Measurements from ENCODE around the gene RAB20.

RAB20 gene

DNA sequence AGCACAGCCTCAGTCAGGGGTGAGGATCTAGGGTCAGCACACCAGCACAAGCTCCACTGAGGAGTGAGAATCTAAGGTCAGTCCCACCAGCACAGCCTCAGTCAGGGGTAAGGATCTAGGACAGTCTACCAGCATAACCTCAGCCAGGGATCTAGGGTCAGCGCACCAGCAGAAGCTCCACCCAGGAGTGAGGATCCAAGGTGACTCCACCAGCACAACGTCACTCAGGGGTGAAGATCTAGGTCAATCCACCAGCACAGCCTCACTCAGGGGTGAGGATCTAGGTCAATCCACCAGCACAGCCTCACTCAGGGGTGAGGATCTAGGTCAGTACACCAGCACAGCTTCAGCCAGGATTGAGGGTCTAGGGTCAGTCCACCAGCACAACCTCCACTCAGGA lies 64.5 kb downstream of the RAB20 start:
- no peak overlapping the region for H3K4me3 ChIP-seq
- TF ChIP-seq, protein P1, sequence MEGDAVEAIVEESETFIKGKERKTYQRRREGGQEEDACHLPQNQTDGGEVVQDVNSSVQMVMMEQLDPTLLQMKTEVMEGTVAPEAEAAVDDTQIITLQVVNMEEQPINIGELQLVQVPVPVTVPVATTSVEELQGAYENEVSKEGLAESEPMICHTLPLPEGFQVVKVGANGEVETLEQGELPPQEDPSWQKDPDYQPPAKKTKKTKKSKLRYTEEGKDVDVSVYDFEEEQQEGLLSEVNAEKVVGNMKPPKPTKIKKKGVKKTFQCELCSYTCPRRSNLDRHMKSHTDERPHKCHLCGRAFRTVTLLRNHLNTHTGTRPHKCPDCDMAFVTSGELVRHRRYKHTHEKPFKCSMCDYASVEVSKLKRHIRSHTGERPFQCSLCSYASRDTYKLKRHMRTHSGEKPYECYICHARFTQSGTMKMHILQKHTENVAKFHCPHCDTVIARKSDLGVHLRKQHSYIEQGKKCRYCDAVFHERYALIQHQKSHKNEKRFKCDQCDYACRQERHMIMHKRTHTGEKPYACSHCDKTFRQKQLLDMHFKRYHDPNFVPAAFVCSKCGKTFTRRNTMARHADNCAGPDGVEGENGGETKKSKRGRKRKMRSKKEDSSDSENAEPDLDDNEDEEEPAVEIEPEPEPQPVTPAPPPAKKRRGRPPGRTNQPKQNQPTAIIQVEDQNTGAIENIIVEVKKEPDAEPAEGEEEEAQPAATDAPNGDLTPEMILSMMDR (IDR thresholded peaks at IDR 0.05), result no peak
- peak overlapping the region; percentile 17 to 32 for H3K27ac ChIP-seq
- intact Hi-C loops (cut with DNase I; ENCODE audit: low total_unique reads), result no loop called here
- no peaks in the 10 kb centered on the region for H3K9me3 ChIP-seq
- H3K36me3 ChIP-seq, result peaks cover 83 to 99% (median 93%) of the 10 kb centered on the region in 3 donors
- peaks cover 0 to 18% (median 6%) of the 10 kb centered on the region in 4 donors for H3K4me1 ChIP-seq
- DNase-seq, result no peak
- no peaks in the 10 kb centered on the region for H3K27me3 ChIP-seq

DNA sequence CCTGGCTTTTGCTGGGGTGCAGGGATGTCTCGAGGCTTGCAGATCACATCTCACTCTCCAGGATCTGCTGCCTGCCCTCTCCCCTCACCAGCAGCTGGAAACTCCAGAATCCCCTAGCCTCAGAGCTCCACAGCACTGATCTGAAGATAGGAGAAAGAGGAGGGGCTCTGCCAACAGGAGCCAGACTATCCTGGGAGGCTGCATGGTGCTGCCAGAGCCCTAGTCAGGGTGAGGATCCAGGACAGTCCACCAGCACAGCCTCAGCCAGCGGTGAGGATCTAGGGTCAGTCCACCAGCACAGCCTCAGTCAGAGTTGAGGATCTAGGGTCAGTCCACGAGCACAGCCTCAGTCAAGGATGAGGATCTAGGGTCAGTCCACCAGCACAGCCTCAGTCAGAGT lies 65.2 kb downstream of the RAB20 start:
- H3K9me3 ChIP-seq, result no peaks in the 10 kb centered on the region
- H3K27me3 ChIP-seq, result no peaks in the 10 kb centered on the region
- TF ChIP-seq, protein P1 (IDR thresholded peaks at IDR 0.05), result no peak
- peaks cover 83 to 99% (median 93%) of the 10 kb centered on the region in 3 donors for H3K36me3 ChIP-seq
- H3K4me1 ChIP-seq, result peaks cover 0 to 18% (median 6%) of the 10 kb centered on the region in 4 donors
- intact Hi-C loops (cut with DNase I; ENCODE audit: low total_unique reads), result no loop called here
- no peak overlapping the region for H3K4me3 ChIP-seq
- DNase-seq, result no peak
- H3K27ac ChIP-seq, result peak overlapping the region; percentile 29 to 55

DNA sequence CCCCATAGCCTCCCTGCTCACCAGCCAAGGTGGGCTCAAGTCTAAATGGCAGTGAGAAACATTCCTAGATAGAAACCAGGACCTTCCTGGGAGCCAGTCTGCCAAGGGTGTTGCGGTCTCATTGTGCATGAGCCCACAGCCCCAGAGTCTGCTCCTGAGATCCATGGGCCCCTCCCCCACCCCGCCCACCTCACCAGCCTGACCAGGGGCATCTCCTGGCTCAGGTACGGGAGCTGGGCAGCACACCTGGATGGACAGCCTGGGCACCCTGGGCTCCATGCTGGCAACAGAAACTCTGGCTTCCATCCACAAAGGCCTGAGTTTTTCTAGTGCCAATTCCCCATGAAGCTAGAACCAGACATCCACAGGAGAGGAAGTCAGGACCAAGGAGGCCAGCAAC lies 65.6 kb downstream of the RAB20 start:
- peaks cover 83 to 99% (median 93%) of the 10 kb centered on the region in 3 donors for H3K36me3 ChIP-seq
- TF ChIP-seq, protein P1 (IDR thresholded peaks at IDR 0.05), result no peak
- peak overlapping the region; percentile 29 to 55 for H3K27ac ChIP-seq
- peaks cover 0 to 18% (median 6%) of the 10 kb centered on the region in 4 donors for H3K4me1 ChIP-seq
- no peak overlapping the region for H3K4me3 ChIP-seq
- no peak for DNase-seq
- no peaks in the 10 kb centered on the region for H3K9me3 ChIP-seq
- H3K27me3 ChIP-seq, result no peaks in the 10 kb centered on the region
- intact Hi-C loops (cut with DNase I; ENCODE audit: low total_unique reads), result no loop called here

DNA sequence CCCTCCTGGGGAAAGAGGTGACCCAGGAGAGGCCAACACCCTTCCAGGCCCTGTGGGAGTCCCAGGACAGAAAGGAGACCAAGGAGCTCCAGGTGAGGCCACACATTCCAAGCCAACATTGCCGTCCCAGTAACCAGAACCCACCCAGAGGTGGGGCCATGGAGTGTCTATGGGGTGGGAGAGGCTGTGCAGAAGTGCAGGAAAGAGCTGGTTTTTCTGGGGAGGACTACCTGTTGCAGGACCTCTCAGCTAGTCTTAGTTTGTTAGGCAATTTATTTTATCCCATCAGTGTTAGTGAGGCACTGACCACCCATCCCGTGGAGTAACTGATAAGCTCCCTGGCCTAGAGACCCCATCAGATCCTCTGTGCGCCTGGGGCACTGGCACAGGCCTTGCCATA lies 66.1 kb downstream of the RAB20 start:
- DNase-seq, result no peak
- H3K4me1 ChIP-seq, result peaks cover 0 to 18% (median 6%) of the 10 kb centered on the region in 4 donors
- H3K9me3 ChIP-seq, result no peaks in the 10 kb centered on the region
- intact Hi-C loops (cut with DNase I; ENCODE audit: low total_unique reads), result no loop called here
- no peaks in the 10 kb centered on the region for H3K27me3 ChIP-seq
- H3K27ac ChIP-seq, result peak overlapping the region; percentile 29 to 55
- peaks cover 83 to 99% (median 91%) of the 10 kb centered on the region in 3 donors for H3K36me3 ChIP-seq
- H3K4me3 ChIP-seq, result no peak overlapping the region
- TF ChIP-seq, protein P1 (IDR thresholded peaks at IDR 0.05), result no peak

DNA sequence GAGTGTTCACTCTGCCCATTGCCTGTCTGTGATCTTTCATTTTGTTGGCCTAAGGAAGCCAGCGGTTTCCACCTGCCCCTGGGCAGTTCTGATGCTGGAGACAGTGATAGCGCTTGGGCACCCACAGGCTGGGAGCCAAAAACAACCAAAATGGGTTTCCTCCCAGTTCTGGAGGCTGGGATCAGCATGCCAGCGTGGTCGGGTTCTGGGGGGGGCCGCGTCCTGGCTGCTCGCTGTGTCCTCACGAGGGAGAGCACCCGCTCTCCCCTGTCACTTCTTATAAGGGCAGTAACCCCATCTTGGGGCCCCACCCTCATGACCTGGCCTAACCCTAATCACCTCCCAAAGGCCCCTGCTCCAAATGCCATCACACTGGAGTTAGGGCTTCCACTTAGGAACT lies 67.9 kb downstream of the RAB20 start:
- H3K4me3 ChIP-seq, result no peak overlapping the region
- peak overlapping the region; percentile 55 to 65 for H3K27ac ChIP-seq
- peaks cover 85 to 99% (median 91%) of the 10 kb centered on the region in 3 donors for H3K36me3 ChIP-seq
- no peaks in the 10 kb centered on the region for H3K27me3 ChIP-seq
- no peaks in the 10 kb centered on the region for H3K9me3 ChIP-seq
- intact Hi-C loops (cut with DNase I; ENCODE audit: low total_unique reads), result no loop called here
- no peak for DNase-seq
- TF ChIP-seq, protein P1 (IDR thresholded peaks at IDR 0.05), result no peak
- peaks cover 0 to 18% (median 6%) of the 10 kb centered on the region in 4 donors for H3K4me1 ChIP-seq

All from tibial artery (tissue), 4 donors.